HEK293 (cell line): ENCODE data around the gene MARK4.

Source experiments
- CTCF ChIA-PET: fragments of 350-600 bp; formaldehyde crosslinking; extraction: SDS; loops from one replicate; lab custom pipeline; 2021; ENCODE audit warnings: antibody characterized with exemption; lab: Yijun Ruan, JAX
- POLR2A ChIA-PET: fragments of 300-600 bp; formaldehyde crosslinking; extraction: SDS; loops from one replicate; lab custom pipeline; 2020; ENCODE audit warnings: antibody characterized with exemption, inconsistent platforms; lab: Yijun Ruan, JAX
- H3K27ac ChIP-seq: fragments of 200-500 bp; sonication (Bioruptor generic); 2 replicates; pipeline ENCODE4 v1.5.1; 2014; ENCODE audit warnings: low read depth, low read length, control low read depth, inconsistent platforms; ENCODE audit errors: extremely low read depth
- H3K36me3 ChIP-seq, 2 experiments: fragments of 200-500 bp in 1 of 2; sonication (Bioruptor generic) in 1 of 2; 1 replicate in 1 of 2; 2 replicates in 1 of 2; pipeline ENCODE4 v1.5.1; 2014 to 2017; ENCODE audit warnings: inconsistent platforms in 2 of 2, low read length in 2 of 2; ENCODE audit not compliant: control insufficient read depth in 2 of 2, insufficient read depth in 1 of 2
- H3K4me1 ChIP-seq: fragments of 200-500 bp; sonication (Bioruptor generic); 2 replicates; pipeline ENCODE4 v1.5.1; 2014; ENCODE audit warnings: mild to moderate bottlenecking, low read length, inconsistent platforms; ENCODE audit not compliant: control insufficient read depth, insufficient read depth
- H3K4me3 ChIP-seq: 2 replicates; pipeline ENCODE4 v1.5.1; 2011; ENCODE audit warnings: low read depth, mild to moderate bottlenecking, control low read depth, low read length, moderate library complexity
- H3K9me3 ChIP-seq: fragments of 200-500 bp; sonication (Bioruptor generic); 2 replicates; pipeline ENCODE4 v1.5.1; 2014; ENCODE audit warnings: low read depth, low read length, inconsistent platforms; ENCODE audit not compliant: control insufficient read depth, insufficient read depth
- BCL11A ChIP-seq: fragments of 450-650 bp; formaldehyde crosslinking; IDR thresholded peaks from 2 replicates; pipeline ENCODE4 v1.5.1; 2016; ENCODE audit warnings: low read depth, missing biosample characterization, missing genetic modification characterization
- BCL11B ChIP-seq: fragments of 450-650 bp; formaldehyde crosslinking; IDR thresholded peaks from 2 replicates; pipeline ENCODE4 v1.5.1; 2016; ENCODE audit warnings: low read depth, missing biosample characterization, missing genetic modification characterization
- HOXA7 ChIP-seq: sonication (generic); formaldehyde crosslinking; IDR thresholded peaks from 2 replicates; pipeline ENCODE4 v1.8.1; 2022; ENCODE audit warnings: missing genetic modification reagents, borderline replicate concordance
- PRDM1 ChIP-seq: fragments of 450-650 bp; formaldehyde crosslinking; IDR thresholded peaks from 2 replicates; pipeline ENCODE4; 2016; ENCODE audit warnings: missing biosample characterization, missing genetic modification characterization
- SCRT2 ChIP-seq: fragments of 450-650 bp; formaldehyde crosslinking; IDR thresholded peaks from 2 replicates; pipeline ENCODE4 v1.5.1; 2016; ENCODE audit warnings: missing biosample characterization, missing genetic modification characterization
- SP2 ChIP-seq: fragments of 450-650 bp; formaldehyde crosslinking; IDR thresholded peaks from 2 replicates; pipeline ENCODE4 v1.5.1; 2016; ENCODE audit warnings: missing biosample characterization, missing genetic modification characterization
- TRIM28 ChIP-seq: IDR thresholded peaks from 2 replicates; pipeline ENCODE4 v1.6.1; 2011; ENCODE audit warnings: low read length, control low read depth, borderline replicate concordance
- YY2 ChIP-seq: fragments of 450-650 bp; formaldehyde crosslinking; IDR thresholded peaks from 2 replicates; pipeline ENCODE4 v1.5.1; 2016; ENCODE audit warnings: missing biosample characterization, missing genetic modification characterization
- ZBTB1 ChIP-seq: fragments of 450-650 bp; formaldehyde crosslinking; IDR thresholded peaks from 2 replicates; pipeline ENCODE4 v1.5.1; 2016; ENCODE audit warnings: missing biosample characterization, missing genetic modification characterization
- ZIC2 ChIP-seq: fragments of 450-650 bp; formaldehyde crosslinking; IDR thresholded peaks from 2 replicates; pipeline ENCODE4 v1.5.1; 2016; ENCODE audit warnings: missing biosample characterization, missing genetic modification characterization
- ZNF112 ChIP-seq: fragments of 450-650 bp; formaldehyde crosslinking; IDR thresholded peaks from 2 replicates; pipeline ENCODE4 v1.5.0; 2017; ENCODE audit warnings: missing biosample characterization, missing genetic modification characterization
- ZNF138 ChIP-seq: fragments of 450-650 bp; formaldehyde crosslinking; IDR thresholded peaks from 2 replicates; pipeline ENCODE4 v1.5.1; 2016; ENCODE audit warnings: missing biosample characterization, missing genetic modification characterization, borderline replicate concordance
- ZNF140 ChIP-seq: fragments of 450-650 bp; formaldehyde crosslinking; IDR thresholded peaks from 2 replicates; pipeline ENCODE4 v1.5.1; 2016; ENCODE audit warnings: missing biosample characterization, missing genetic modification characterization
- ZNF214 ChIP-seq: fragments of 450-650 bp; formaldehyde crosslinking; IDR thresholded peaks from 2 replicates; pipeline ENCODE4 v1.5.1; 2017; ENCODE audit warnings: missing biosample characterization, mild to moderate bottlenecking, missing genetic modification characterization, borderline replicate concordance
- ZNF426 ChIP-seq: fragments of 450-650 bp; formaldehyde crosslinking; IDR thresholded peaks from 2 replicates; pipeline ENCODE4 v1.5.1; 2017; ENCODE audit warnings: missing biosample characterization, missing genetic modification characterization, mild to moderate bottlenecking, inconsistent platforms, moderate library complexity
- ZNF521 ChIP-seq: fragments of 450-650 bp; formaldehyde crosslinking; IDR thresholded peaks from 2 replicates; pipeline ENCODE4 v1.5.1; 2017; ENCODE audit warnings: missing biosample characterization, mild to moderate bottlenecking, missing genetic modification characterization
- ZNF560 ChIP-seq: fragments of 450-650 bp; formaldehyde crosslinking; IDR thresholded peaks from 2 replicates; pipeline ENCODE4 v1.5.1; 2017; ENCODE audit warnings: missing biosample characterization, missing genetic modification characterization, borderline replicate concordance
- ZNF677 ChIP-seq: fragments of 450-650 bp; IDR thresholded peaks from 2 replicates; pipeline ENCODE4 v1.5.0; 2018; ENCODE audit warnings: missing biosample characterization, mild to moderate bottlenecking, missing genetic modification characterization, moderate library complexity
- ZNF707 ChIP-seq: fragments of 450-650 bp; formaldehyde crosslinking; IDR thresholded peaks from 2 replicates; pipeline ENCODE4 v1.5.1; 2016; ENCODE audit warnings: missing biosample characterization, missing genetic modification characterization
- ZNF76 ChIP-seq: fragments of 450-650 bp; formaldehyde crosslinking; IDR thresholded peaks from 2 replicates; pipeline ENCODE4; 2016; ENCODE audit warnings: low read depth, missing biosample characterization, missing genetic modification characterization, borderline replicate concordance
- ZNF768 ChIP-seq: fragments of 450-650 bp; formaldehyde crosslinking; IDR thresholded peaks from 2 replicates; pipeline ENCODE4 v1.5.1; 2018; ENCODE audit warnings: missing biosample characterization, mild to moderate bottlenecking, missing genetic modification characterization
- ZNF837 ChIP-seq: fragments of 450-650 bp; formaldehyde crosslinking; IDR thresholded peaks from 2 replicates; pipeline ENCODE4 v1.5.1; 2016; ENCODE audit warnings: missing biosample characterization, missing genetic modification characterization
- ZNF843 ChIP-seq: fragments of 450-650 bp; formaldehyde crosslinking; IDR thresholded peaks from 2 replicates; pipeline ENCODE4 v1.5.1; 2016; ENCODE audit warnings: missing biosample characterization, missing genetic modification characterization
- ZSCAN23 ChIP-seq: fragments of 450-650 bp; formaldehyde crosslinking; IDR thresholded peaks from 2 replicates; pipeline ENCODE4 v1.5.1; 2016; ENCODE audit warnings: missing biosample characterization, missing genetic modification characterization
- ZSCAN30 ChIP-seq: fragments of 450-650 bp; IDR thresholded peaks from 2 replicates; pipeline ENCODE4 v1.5.1; 2018; ENCODE audit warnings: missing biosample characterization, mild to moderate bottlenecking, missing genetic modification characterization, moderate library complexity
- ZXDB ChIP-seq: fragments of 450-650 bp; formaldehyde crosslinking; IDR thresholded peaks from 2 replicates; pipeline ENCODE4 v1.5.1; 2016; ENCODE audit warnings: missing biosample characterization, missing genetic modification characterization
- TF ChIP-seq, protein P1 (sequence below): fragments of 450-650 bp; formaldehyde crosslinking; IDR thresholded peaks from 2 replicates; pipeline ENCODE4 v1.5.1; 2017; ENCODE audit warnings: missing biosample characterization, missing genetic modification characterization
- TF ChIP-seq, protein P2 (sequence below): fragments of 450-650 bp; formaldehyde crosslinking; conservative IDR thresholded peaks from 2 replicates; pipeline ENCODE4 v1.5.1; 2016; ENCODE audit warnings: low read depth, missing biosample characterization, missing genetic modification characterization
- TF ChIP-seq, protein P3 (sequence below): fragments of 450-650 bp; formaldehyde crosslinking; IDR thresholded peaks from 2 replicates; pipeline ENCODE4 v1.5.1; 2016; ENCODE audit warnings: missing biosample characterization, missing genetic modification characterization

MARK4 gene

DNA sequence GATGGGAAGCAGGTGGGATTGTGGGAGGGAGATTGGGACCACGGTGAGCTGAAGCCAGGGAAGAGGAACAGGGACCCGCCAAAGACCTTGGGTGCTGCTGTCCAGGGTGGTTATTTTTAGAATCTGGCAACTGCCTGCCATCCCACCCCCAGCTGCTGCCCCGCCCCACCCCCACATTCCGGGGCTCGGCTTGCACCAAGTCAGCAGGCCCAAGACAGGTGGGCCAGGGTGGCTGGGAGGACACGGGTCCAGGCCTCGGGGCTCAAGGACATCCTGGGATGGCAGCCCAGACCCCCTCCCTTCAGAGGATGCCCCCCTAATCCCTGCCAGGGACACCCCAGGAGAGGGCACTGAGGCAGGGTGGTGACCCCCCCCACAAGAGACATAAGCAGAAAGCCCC, 70.8 kb downstream of the MARK4 start:
- CTCF ChIA-PET: no interaction called here
- Histone ChIP-seq H3K4me3 (no peak overlapping the region), H3K36me3 (no peaks in the 10 kb centered on the region), H3K9me3 (no peaks in the 10 kb centered on the region), H3K4me1 (no peaks in the 10 kb centered on the region), H3K27ac (no peak overlapping the region)
- POLR2A ChIA-PET: no interaction called here
- TF ChIP-seq, protein P1, sequence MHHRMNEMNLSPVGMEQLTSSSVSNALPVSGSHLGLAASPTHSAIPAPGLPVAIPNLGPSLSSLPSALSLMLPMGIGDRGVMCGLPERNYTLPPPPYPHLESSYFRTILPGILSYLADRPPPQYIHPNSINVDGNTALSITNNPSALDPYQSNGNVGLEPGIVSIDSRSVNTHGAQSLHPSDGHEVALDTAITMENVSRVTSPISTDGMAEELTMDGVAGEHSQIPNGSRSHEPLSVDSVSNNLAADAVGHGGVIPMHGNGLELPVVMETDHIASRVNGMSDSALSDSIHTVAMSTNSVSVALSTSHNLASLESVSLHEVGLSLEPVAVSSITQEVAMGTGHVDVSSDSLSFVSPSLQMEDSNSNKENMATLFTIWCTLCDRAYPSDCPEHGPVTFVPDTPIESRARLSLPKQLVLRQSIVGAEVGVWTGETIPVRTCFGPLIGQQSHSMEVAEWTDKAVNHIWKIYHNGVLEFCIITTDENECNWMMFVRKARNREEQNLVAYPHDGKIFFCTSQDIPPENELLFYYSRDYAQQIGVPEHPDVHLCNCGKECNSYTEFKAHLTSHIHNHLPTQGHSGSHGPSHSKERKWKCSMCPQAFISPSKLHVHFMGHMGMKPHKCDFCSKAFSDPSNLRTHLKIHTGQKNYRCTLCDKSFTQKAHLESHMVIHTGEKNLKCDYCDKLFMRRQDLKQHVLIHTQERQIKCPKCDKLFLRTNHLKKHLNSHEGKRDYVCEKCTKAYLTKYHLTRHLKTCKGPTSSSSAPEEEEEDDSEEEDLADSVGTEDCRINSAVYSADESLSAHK (tag by site-specific recombination): no peak
- TF ChIP-seq ZNF138 (tag by site-specific recombination) (no peak), ZIC2 (no peak), ZNF112 (no peak), ZNF140 (tag by site-specific recombination) (no peak), HOXA7 (CRISPR knock-in tag) (no peak), ZXDB (tag by site-specific recombination) (no peak), SCRT2 (tag by site-specific recombination) (no peak), ZSCAN23 (tag by site-specific recombination) (no peak), BCL11B (tag by site-specific recombination) (no peak), ZNF521 (no peak), ZNF214 (tag by site-specific recombination) (no peak), ZNF768 (tag by site-specific recombination) (no peak), ZNF560 (no peak), ZNF76 (no peak)
- TF ChIP-seq, protein P2, sequence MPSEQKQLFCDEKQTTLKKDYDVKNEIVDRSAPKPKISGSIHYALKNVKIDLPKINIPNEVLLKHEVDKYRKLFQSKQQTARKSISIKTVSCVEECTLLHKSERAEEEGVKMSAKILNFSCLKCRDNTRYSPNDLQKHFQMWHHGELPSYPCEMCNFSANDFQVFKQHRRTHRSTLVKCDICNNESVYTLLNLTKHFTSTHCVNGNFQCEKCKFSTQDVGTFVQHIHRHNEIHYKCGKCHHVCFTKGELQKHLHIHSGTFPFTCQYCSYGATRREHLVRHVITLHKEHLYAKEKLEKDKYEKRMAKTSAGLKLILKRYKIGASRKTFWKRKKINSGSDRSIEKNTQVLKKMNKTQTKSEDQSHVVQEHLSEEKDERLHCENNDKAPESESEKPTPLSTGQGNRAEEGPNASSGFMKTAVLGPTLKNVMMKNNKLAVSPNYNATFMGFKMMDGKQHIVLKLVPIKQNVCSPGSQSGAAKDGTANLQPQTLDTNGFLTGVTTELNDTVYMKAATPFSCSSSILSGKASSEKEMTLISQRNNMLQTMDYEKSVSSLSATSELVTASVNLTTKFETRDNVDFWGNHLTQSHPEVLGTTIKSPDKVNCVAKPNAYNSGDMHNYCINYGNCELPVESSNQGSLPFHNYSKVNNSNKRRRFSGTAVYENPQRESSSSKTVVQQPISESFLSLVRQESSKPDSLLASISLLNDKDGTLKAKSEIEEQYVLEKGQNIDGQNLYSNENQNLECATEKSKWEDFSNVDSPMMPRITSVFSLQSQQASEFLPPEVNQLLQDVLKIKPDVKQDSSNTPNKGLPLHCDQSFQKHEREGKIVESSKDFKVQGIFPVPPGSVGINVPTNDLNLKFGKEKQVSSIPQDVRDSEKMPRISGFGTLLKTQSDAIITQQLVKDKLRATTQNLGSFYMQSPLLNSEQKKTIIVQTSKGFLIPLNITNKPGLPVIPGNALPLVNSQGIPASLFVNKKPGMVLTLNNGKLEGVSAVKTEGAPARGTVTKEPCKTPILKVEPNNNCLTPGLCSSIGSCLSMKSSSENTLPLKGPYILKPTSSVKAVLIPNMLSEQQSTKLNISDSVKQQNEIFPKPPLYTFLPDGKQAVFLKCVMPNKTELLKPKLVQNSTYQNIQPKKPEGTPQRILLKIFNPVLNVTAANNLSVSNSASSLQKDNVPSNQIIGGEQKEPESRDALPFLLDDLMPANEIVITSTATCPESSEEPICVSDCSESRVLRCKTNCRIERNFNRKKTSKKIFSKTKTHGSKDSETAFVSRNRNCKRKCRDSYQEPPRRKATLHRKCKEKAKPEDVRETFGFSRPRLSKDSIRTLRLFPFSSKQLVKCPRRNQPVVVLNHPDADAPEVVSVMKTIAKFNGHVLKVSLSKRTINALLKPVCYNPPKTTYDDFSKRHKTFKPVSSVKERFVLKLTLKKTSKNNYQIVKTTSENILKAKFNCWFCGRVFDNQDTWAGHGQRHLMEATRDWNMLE (tag by site-specific recombination): no peak
- TF ChIP-seq, protein P3, sequence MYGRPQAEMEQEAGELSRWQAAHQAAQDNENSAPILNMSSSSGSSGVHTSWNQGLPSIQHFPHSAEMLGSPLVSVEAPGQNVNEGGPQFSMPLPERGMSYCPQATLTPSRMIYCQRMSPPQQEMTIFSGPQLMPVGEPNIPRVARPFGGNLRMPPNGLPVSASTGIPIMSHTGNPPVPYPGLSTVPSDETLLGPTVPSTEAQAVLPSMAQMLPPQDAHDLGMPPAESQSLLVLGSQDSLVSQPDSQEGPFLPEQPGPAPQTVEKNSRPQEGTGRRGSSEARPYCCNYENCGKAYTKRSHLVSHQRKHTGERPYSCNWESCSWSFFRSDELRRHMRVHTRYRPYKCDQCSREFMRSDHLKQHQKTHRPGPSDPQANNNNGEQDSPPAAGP (tag by site-specific recombination): no peak

DNA sequence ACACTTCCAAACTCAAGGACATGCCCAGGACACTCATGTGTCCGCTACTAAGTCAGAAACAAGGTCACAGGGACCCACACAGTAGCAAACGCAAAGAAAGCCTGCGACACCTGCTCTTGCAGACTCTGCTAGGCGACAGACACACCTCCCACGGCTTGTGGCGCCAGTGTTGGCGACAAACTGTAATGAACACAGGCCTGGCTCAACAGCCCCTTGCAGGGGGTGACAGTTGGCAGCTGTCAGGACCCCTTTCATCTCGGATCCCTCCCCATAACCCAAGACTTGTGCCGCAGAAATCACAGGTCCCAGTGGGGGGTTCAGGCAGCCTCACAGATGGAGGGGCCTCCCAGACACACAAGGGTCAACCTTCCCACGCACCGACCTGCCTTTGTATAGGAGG, 71.2 kb downstream of the MARK4 start:
- Histone ChIP-seq H3K4me1 (no peaks in the 10 kb centered on the region), H3K27ac (no peak overlapping the region; the same call in 1 of the 2 replicates), H3K4me3 (no peak overlapping the region), H3K36me3 (no peaks in the 10 kb centered on the region), H3K9me3 (no peaks in the 10 kb centered on the region)
- ChIA-PET POLR2A (no interaction called here), CTCF (no interaction called here)
- no peak for TF ChIP-seq ZNF426 (tag by site-specific recombination)
- no peak for TF ChIP-seq ZNF707 (tag by site-specific recombination)
- TF ChIP-seq YY2 (tag by site-specific recombination): no peak
- TF ChIP-seq TRIM28: no peak
- no peak for TF ChIP-seq SP2 (tag by site-specific recombination)
- no peak for TF ChIP-seq PRDM1 (tag by site-specific recombination)
- 0 out of 2 replicates have a peak, but pooled peaks have one; percentile 30 for TF ChIP-seq ZIC2
- no peak for TF ChIP-seq ZNF677 (tag by site-specific recombination)
- no peak for TF ChIP-seq BCL11A
- TF ChIP-seq, protein P3 (tag by site-specific recombination): no peak
- no peak for TF ChIP-seq ZNF837
- TF ChIP-seq ZBTB1 (tag by site-specific recombination): no peak
- TF ChIP-seq ZSCAN30: no peak
- no peak for TF ChIP-seq ZNF843 (tag by site-specific recombination)
- TF ChIP-seq ZNF76: no peak
